IMR-90 (cell line): Measurements from ENCODE around the gene FXYD5. TPM values are rescaled to one million over a fixed set of nuclear protein-coding genes. Genes with fewer than 3 reads are reported as not detected.

Experiments used
- ATAC-seq: fragments of 200-7000 bp; cut with Tn5 transposase; 2 replicates; pipeline ENCODE4 v1.9.1; 2020; ENCODE audit warnings: low read depth, mild to moderate bottlenecking, moderate library complexity
- BruUV-seq: library from RNA; stranded (reverse); fragments of 400-500 nt; replicated peaks from 2 replicates; lab custom pipeline; 2021; lab: Mats Ljungman, UMichigan
- CTCF ChIA-PET: fragments of 300-600 bp; formaldehyde crosslinking; extraction: SDS; loops from one replicate; lab custom pipeline; 2021; ENCODE audit warnings: antibody characterized with exemption; lab: Yijun Ruan, JAX
- POLR2A ChIA-PET: fragments of 300-600 bp; sonication (Branson Sonifier 250); formaldehyde crosslinking; loops from one replicate; lab custom pipeline; 2022; ENCODE audit warnings: antibody characterized with exemption; ENCODE audit not compliant: unreplicated experiment; lab: Charles Lee
- DNase-seq: peaks from one replicate; pipeline ENCODE4 v3.0.0; 2013
- H2AFZ ChIP-seq: replicated peaks from 2 replicates; pipeline ENCODE3; 2013; ENCODE audit warnings: low read length, mild to moderate bottlenecking; ENCODE audit not compliant: poor library complexity
- H2AK5ac ChIP-seq: 2 replicates; pipeline ENCODE4 v1.6.1; 2013; ENCODE audit warnings: low read depth, low read length, inconsistent platforms
- H2AK9ac ChIP-seq: replicated peaks from 2 replicates; pipeline ENCODE3; 2013; ENCODE audit warnings: mild to moderate bottlenecking, low read depth, low read length, moderate library complexity; ENCODE audit not compliant: poor library complexity
- H2BK120ac ChIP-seq: 2 replicates; pipeline ENCODE4 v1.6.1; 2013; ENCODE audit warnings: low read depth, low read length, inconsistent platforms
- H2BK15ac ChIP-seq: 3 replicates; pipeline ENCODE4 v1.6.1; 2013; ENCODE audit warnings: low read depth, low read length, inconsistent platforms
- H2BK20ac ChIP-seq: 2 replicates; pipeline ENCODE4 v1.6.1; 2013; ENCODE audit warnings: low read depth, mild to moderate bottlenecking, inconsistent platforms, low read length, moderate library complexity
- H2BK5ac ChIP-seq: 2 replicates; pipeline ENCODE4 v1.6.1; 2013; ENCODE audit warnings: mild to moderate bottlenecking, low read depth, low read length, inconsistent platforms; ENCODE audit not compliant: poor library complexity, severe bottlenecking
- H3K14ac ChIP-seq: replicated peaks from 2 replicates; pipeline ENCODE4 v1.6.1; 2013; ENCODE audit warnings: low read depth, low read length, inconsistent platforms
- H3K18ac ChIP-seq: 2 replicates; pipeline ENCODE4 v1.6.1; 2013; ENCODE audit warnings: low read depth, low read length, control low read depth
- H3K23ac ChIP-seq: 2 replicates; pipeline ENCODE4 v1.6.1; 2013; ENCODE audit warnings: low read depth, low read length, inconsistent platforms
- H3K27ac ChIP-seq: 2 replicates; pipeline ENCODE4 v1.5.1; 2013; ENCODE audit warnings: mild to moderate bottlenecking, control low read depth, low read length; ENCODE audit not compliant: insufficient read depth
- H3K27me3 ChIP-seq: 2 replicates; pipeline ENCODE4 v1.6.1; 2013; ENCODE audit warnings: low read length; ENCODE audit not compliant: control insufficient read depth, insufficient read depth
- H3K36me3 ChIP-seq: 2 replicates; pipeline ENCODE4 v1.6.1; 2013; ENCODE audit warnings: low read length, mixed read lengths; ENCODE audit not compliant: control insufficient read depth, insufficient read depth
- H3K4ac ChIP-seq: 2 replicates; pipeline ENCODE4 v1.6.1; 2013; ENCODE audit warnings: low read depth, low read length, inconsistent platforms
- H3K4me1 ChIP-seq: 2 replicates; pipeline ENCODE4 v1.6.1; 2013; ENCODE audit warnings: low read length, mixed read lengths; ENCODE audit not compliant: control insufficient read depth, insufficient read depth
- H3K4me2 ChIP-seq: 2 replicates; pipeline ENCODE4 v1.6.1; 2013; ENCODE audit warnings: low read depth, mild to moderate bottlenecking, control low read depth, low read length, moderate library complexity
- H3K4me3 ChIP-seq: 2 replicates; pipeline ENCODE4 v1.5.1; 2013; ENCODE audit warnings: low read depth, mild to moderate bottlenecking, control low read depth, low read length, moderate library complexity; ENCODE audit not compliant: insufficient read depth
- H3K56ac ChIP-seq: 2 replicates; pipeline ENCODE4 v1.6.1; 2013; ENCODE audit warnings: low read length, inconsistent platforms; ENCODE audit not compliant: insufficient read depth; ENCODE audit errors: extremely low read depth
- H3K79me1 ChIP-seq, 2 experiments: 2 replicates each; pipeline ENCODE4 v1.6.1; 2013; ENCODE audit warnings: low read length in 2 of 2, inconsistent platforms in 1 of 2, low read depth in 1 of 2
- H3K9ac ChIP-seq: 2 replicates; pipeline ENCODE4 v1.6.1; 2013; ENCODE audit warnings: low read depth, low read length, control low read depth
- H3K9me1 ChIP-seq: 2 replicates; pipeline ENCODE4 v1.6.1; 2013; ENCODE audit warnings: low read length, inconsistent platforms; ENCODE audit not compliant: insufficient read depth
- H3K9me3 ChIP-seq: 2 replicates; pipeline ENCODE4 v1.6.1; 2013; ENCODE audit warnings: low read length; ENCODE audit not compliant: control insufficient read depth, insufficient read depth
- H4K20me1 ChIP-seq: 2 replicates; pipeline ENCODE4 v1.6.1; 2013; ENCODE audit warnings: low read length, inconsistent platforms; ENCODE audit not compliant: insufficient read depth
- H4K5ac ChIP-seq: 2 replicates; pipeline ENCODE4 v1.6.1; 2013; ENCODE audit warnings: mild to moderate bottlenecking, low read depth, low read length, control low read depth
- H4K8ac ChIP-seq, 2 experiments: 2 replicates each; pipeline ENCODE4 v1.6.1; 2013; ENCODE audit warnings: low read depth in 2 of 2, low read length in 2 of 2, control low read depth in 1 of 2, inconsistent platforms in 1 of 2
- H4K91ac ChIP-seq: 2 replicates; pipeline ENCODE4 v1.6.1; 2013; ENCODE audit warnings: low read depth, low read length, inconsistent platforms; ENCODE audit not compliant: insufficient read depth
- CEBPB ChIP-seq: IDR thresholded peaks from 2 replicates; pipeline ENCODE4 v1.6.1; 2012; ENCODE audit warnings: low read depth, low read length, improper control_type of control experiment
- FOS ChIP-seq: fragments of 150-350 bp; IDR thresholded peaks from 2 replicates; pipeline ENCODE4 v1.6.1; 2016; ENCODE audit warnings: low read depth, low read length
- MAFK ChIP-seq: IDR thresholded peaks from 2 replicates; pipeline ENCODE4 v1.6.1; 2012; ENCODE audit warnings: low read depth, low read length, improper control_type of control experiment
- USF2 ChIP-seq: fragments of 150-350 bp; IDR thresholded peaks from 2 replicates; pipeline ENCODE4 v1.6.1; 2017; ENCODE audit warnings: mild to moderate bottlenecking, antibody characterized with exemption, low read length, low read depth
- WGBS, 2 experiments: methylation state at CpG; one replicate each; pipeline versions ENCODE4 v1.1.5 to v1.1.7; 2013; ENCODE audit warnings: missing lambda C conversion rate in 2 of 2; ENCODE audit not compliant: insufficient read length in 1 of 2; ENCODE audit errors: extremely low coverage in 2 of 2; 5-methylcytosine and 5-hydroxymethylcytosine counted together
- dilution Hi-C: fragments of 300-500 bp; cut with HindIII; formaldehyde crosslinking; loops from one replicate; pipeline ENCODE4 v1.14.3; 2018; ENCODE audit warnings: low sequenced_read_pairs; ENCODE audit not compliant: unreplicated experiment
- in situ Hi-C: fragments of 300-500 bp; cut with MboI; formaldehyde crosslinking; loops from 3 replicates; pipeline ENCODE4 v1.14.3; 2019; ENCODE audit warnings: low sequenced_read_pairs, inconsistent platforms, mixed read lengths
- intact Hi-C: fragments of 100-400 bp; cut with micrococcal nuclease; formaldehyde crosslinking; loops from 2 replicates; pipeline ENCODE4 v1.10.0; 2022
- polyA plus RNA-seq, 3 experiments: library from polyadenylated mRNA; depleted of rRNA; stranded (reverse); fragments of >200 nt; gene quantifications; 2 replicates each; pipeline ENCODE4 v1.2.3, GENCODE V29; 2012; ENCODE audit warnings: low replicate concordance in 1 of 3
- total RNA-seq: library from RNA; depleted of rRNA; stranded (reverse); fragments of >200 nt; gene quantifications from 2 replicates; pipeline ENCODE4 v1.2.3, GENCODE V29; 2012

Gene FXYD5
- total and polyA plus RNA-seq, 2 of the 4 experiments (the other 2 are of a cell fraction) = 53.6 to 245 TPM

- no peak overlapping the region for H3K56ac ChIP-seq
- WGBS, 2 experiments = 96% methylated on average over 4 of the region's 11 CpGs; no CpG with 5 or more reads in 1 of the 2 experiments
- ATAC-seq (no peak), DNase-seq (no peak)
- H3K14ac ChIP-seq = no peak overlapping the region
- no peaks in the 10 kb centered on the region for H4K20me1 ChIP-seq
- H4K8ac ChIP-seq = no peak overlapping the region
- no peak overlapping the region for H2BK120ac ChIP-seq
- no peak overlapping the region for H3K4me2 ChIP-seq
- H3K9me3 ChIP-seq = no peaks in the 10 kb centered on the region
- ChIA-PET CTCF (no interaction called here), POLR2A (no interaction called here)
- no TSS peak for BruUV-seq
- dilution Hi-C loops = no loop called here
- H2BK5ac ChIP-seq = no peak overlapping the region
- H3K4me1 ChIP-seq = no peaks in the 10 kb centered on the region
- H3K79me1 ChIP-seq = no peaks in the 10 kb centered on the region
- in situ Hi-C loops = no loop called here
- H3K4me3 ChIP-seq = no peak overlapping the region
- intact Hi-C loops = no loop called here
- H3K36me3 ChIP-seq = no peaks in the 10 kb centered on the region
- no peak overlapping the region for H4K91ac ChIP-seq
- H3K18ac ChIP-seq = no peak overlapping the region
- H3K4ac ChIP-seq = no peak overlapping the region
- H3K27me3 ChIP-seq = peaks cover 22% of the 10 kb centered on the region
- no peak overlapping the region for H3K9ac ChIP-seq
- no peak overlapping the region for H2AFZ ChIP-seq
- H4K5ac ChIP-seq = no peak overlapping the region
- TF ChIP-seq FOS (no peak), CEBPB (no peak), USF2 (no peak), MAFK (no peak)
- no peak overlapping the region for H2AK5ac ChIP-seq
- H2BK20ac ChIP-seq = no peak overlapping the region
- no peaks in the 10 kb centered on the region for H3K9me1 ChIP-seq
- H2BK15ac ChIP-seq = no peak overlapping the region
- no peak overlapping the region for H2AK9ac ChIP-seq
- H3K27ac ChIP-seq = no peak overlapping the region
- no peak overlapping the region for H3K23ac ChIP-seq
Measured at GRCh38 chr19:35117799-35118198, 36.7 kb upstream of the FXYD5 start.
